ENCODE measurements around the gene KCNJ1.

GRCh38 chr11:128916681-128917080 is 49.6 kb upstream of the KCNJ1 start:
- TF ChIP-seq CTCF (IDR thresholded peaks at IDR 0.05 in 8 of 11, conservative IDR thresholded peaks at IDR 0.05 in 3 of 11) (no peak), POLR2AphosphoS5 (IDR thresholded peaks at IDR 0.05) (no peak)
